Upper lobe of left lung (tissue), 4 donors: Measurements from ENCODE around the gene TSC22D4.

Source experiments
- CTCF ChIP-seq, 6 experiments: fragments of 450-650 bp in 4 of 6; fragments of 200-600 bp in 2 of 6; sonication (generic) in 2 of 6; IDR thresholded peaks; one replicate each; pipeline ENCODE4 v1.5.1; 2016 to 2019; ENCODE audit warnings: antibody characterized with exemption in 6 of 6
- POLR2AphosphoS5 ChIP-seq, 2 donors: sonication (generic); formaldehyde crosslinking; IDR thresholded peaks; one replicate each; pipeline ENCODE4 v1.5.1; 2017; ENCODE audit warnings: antibody characterized with exemption in 2 of 2

- no peak for TF ChIP-seq CTCF (IDR thresholded peaks at IDR 0.05)
- no peak for TF ChIP-seq POLR2AphosphoS5 (IDR thresholded peaks at IDR 0.05)
These were observed 55.7 kb downstream of the TSC22D4 start for GRCh38 chr7:100423315-100423714.
